ENCODE results near the gene PLEKHG5.

- TF ChIP-seq CTCF (IDR thresholded peaks at IDR 0.05) (no peak), POLR2A (IDR thresholded peaks at IDR 0.05) (no peak), EP300 (IDR thresholded peaks at IDR 0.05) (no peak)
Observed at GRCh38 chr1:6500544-6501278, 9.2 kb upstream of the PLEKHG5 start.
